DLD1 (cell line): ENCODE data around the gene NSUN7.
"Not testable (repeated sequence)": the region's sequence is repeated elsewhere in the genome, so short reads cannot be mapped to it uniquely, and the experiment has no call there.

Experiments
- in situ Hi-C: cut with HindIII; loops from 2 replicates; pipeline ENCODE4 v1.10.0; 2017; ENCODE audit warnings: low sequenced_read_pairs

NSUN7 gene

GRCh38 chr4:40749717-40750460 lies at the start of gene NSUN7:
TSS of gene NSUN7 (plus strand) at chr4:40749955. CDS start at chr4:40750694, 739 bp downstream.
- in situ Hi-C loops: no loop called here

DNA sequence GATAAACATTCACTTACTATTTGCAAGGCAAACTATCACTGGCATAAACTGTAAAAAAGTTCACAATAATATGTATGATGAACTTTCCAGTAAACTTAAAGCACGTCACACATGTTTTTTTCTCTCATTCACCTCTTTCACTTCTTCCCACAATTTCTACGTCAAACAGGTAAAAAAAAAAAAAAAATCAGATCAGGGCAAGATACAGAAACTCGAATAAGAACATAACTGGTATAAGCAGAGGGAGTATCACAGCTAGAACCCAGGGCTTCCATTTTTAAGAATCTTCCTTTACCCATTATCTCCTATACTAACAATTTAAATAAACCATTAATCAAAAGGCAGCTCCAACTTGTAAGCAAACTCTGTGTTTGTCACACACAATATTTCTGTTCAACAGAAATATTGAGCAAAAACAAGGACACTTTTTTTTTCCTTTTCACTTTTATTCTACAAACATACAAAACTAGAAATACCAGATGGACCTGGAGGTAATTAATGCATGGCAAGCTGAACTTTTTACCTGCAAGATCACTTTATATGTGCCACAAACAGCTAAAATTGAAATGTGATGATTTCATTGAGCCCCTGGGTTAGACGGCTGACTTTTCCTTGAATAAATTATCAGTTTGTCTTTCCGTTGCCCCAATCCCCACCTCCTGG lies 47.5 kb upstream of the NSUN7 start:
- in situ Hi-C loops: no loop called here

GRCh38 chr4:40702800-40703151 lies 47.0 kb upstream of the NSUN7 start:
- in situ Hi-C loops: no loop called here

DNA sequence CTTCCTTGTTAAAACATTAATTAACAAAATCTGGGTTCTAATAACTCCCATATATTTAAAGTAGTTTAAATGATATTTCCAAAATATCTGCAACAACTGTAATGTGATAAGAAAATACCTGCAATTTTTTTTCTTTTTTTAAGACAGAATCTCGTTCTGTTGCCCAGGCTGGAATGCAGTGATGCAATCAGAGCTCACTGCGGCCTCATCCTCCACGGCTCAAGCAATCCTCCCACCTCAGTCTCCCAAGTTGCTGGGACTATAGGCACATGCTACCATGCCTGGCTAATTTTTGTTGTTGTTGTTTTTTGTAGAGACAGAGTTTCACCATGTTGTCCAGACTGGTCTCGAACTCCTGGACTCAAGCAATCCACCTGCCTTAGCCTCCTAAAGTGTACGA lies 45.7 kb upstream of the NSUN7 start:
- in situ Hi-C loops: no loop called here

- in situ Hi-C loops: no loop called here
These were observed 39.1 kb upstream of the NSUN7 start for GRCh38 chr4:40710484-40711254.

DNA sequence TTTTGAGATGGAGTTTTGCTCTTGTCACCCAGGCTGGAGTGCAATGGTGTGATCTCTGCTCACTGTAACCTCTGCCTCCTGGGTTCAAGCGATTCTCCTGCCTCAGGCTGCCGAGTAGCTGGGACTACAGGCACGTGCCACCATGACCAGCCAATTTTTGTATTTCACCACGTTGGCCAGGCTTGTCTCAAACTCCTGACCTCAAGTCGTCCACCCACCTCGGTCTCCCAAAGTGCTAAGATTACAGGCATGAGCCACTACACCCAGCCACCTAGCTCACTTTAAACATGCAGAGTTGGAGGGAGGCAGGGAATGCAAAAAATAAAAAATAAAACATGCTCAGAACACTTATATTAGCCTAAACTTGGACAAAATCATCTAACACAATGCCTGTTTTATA lies 36.8 kb upstream of the NSUN7 start:
- in situ Hi-C loops: not testable (repeated sequence)

GRCh38 chr4:40713798-40714197 lies 36.0 kb upstream of the NSUN7 start:
- in situ Hi-C loops: no loop called here

GRCh38 chr4:40718586-40718985 lies 31.2 kb upstream of the NSUN7 start:
- in situ Hi-C loops: no loop called here

DNA sequence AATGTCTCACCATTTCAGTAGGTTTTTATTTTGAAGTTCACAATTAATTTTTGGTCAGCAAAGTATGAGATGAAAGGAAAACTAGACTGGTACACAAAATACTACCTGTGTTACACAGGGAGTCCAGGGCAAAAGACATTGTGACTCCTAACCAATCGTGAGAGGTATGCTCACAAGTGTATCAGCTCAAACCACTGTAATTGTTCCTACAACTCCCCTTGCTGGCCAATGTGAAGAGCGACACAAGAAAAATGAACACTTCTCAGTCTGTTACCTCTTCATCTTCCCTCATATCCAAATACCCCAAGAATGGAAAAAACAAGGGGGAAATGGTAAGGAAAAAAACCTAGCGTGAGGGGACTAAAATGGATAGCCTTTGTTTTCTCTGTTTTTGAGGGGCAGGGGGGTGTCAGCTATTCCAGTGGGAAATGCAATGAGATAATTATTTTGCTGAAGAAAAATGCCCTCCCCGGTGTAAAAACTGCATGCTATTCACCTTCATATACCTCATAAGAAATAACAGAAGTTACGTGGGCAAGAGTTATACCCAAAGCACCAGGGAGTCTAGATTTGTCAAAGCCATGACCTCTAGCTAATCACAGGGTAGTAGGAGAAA lies 30.6 kb upstream of the NSUN7 start:
- in situ Hi-C loops: no loop called here

DNA sequence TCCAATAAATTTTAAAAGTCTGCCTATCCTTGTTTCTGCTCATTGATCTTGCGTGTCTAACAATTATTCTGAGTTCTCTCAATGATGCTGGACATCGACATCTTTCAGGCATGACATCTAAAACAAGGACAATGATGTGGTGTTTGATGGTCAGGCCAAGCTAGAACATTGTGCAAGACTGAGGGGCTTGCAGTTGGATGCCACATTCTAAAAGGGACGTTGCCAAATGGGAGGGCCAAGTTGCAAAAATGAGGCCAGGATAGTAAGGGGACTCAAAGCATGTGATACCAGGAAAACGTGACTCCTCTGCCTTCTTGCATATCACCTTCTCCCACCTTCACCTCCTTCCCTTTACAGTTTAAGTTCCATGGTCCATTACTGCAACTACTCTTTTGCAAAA lies 29.4 kb upstream of the NSUN7 start:
- in situ Hi-C loops: no loop called here

DNA sequence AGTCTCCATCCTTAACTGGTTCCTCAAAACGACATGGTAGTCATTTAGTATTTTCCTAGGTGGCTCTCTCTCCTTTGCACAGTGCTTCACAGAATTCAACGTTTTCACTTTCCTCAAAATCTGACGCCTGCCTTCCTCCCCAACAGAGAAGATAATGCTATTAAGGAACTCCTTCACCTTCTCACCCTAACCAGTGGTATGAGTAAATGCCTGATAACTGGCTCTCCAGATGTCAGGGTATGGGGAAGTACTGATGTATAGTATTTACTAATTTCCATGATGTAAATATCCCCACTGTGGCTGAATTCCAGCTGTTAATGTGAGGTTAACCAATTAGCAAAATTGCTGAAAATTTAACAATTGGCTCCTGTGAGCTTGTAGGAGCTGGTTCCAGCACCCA lies 28.8 kb upstream of the NSUN7 start:
- in situ Hi-C loops: no loop called here

GRCh38 chr4:40721730-40722171 lies 28.0 kb upstream of the NSUN7 start:
- in situ Hi-C loops: no loop called here

DNA sequence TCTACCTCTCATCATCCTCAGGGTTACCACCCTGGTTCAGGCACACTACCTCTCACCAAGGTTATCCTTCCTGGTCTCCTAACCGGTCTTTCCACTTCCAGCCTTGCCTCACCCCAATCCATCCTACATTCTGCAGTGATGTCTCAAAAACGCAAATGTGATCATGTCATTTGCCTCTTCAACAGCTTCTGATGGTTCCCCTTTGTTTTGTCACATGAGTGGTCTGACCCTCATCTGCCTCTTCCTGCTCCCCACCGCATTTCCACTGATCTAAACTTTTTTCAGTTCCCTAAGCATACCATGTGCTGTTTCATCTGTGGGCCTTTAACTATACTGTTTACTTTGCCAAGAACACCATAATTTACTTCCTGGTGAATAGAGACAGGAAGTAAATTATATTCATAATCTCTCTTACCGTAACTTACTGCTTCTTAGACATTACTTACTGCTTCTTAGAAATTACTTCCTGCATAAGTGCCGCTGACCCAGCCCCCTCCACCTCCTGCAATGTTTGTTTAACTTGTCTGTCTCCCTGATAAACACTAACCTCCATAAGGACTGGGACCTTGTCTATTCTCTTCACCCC lies 27.1 kb upstream of the NSUN7 start:
- in situ Hi-C loops: no loop called here

DNA sequence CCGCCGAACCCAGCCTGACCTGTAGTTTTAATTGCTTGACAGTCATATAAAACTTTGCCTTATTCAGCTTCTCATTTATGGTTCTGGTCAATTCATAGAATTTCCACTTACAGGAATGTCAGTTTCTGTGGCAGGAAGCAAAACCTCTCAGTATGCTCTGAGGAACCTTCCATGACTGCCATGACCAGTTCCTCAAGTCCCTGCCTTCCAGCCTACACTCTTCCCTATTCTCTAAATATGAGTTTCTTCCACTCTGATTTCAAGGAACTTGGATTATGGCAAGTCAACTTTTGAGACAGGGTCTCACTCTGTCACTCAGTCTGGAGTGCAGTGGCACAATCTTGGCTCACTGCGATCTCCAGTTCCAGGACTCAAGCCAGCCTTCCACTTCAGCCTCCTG lies 26.0 kb upstream of the NSUN7 start:
- in situ Hi-C loops: no loop called here

- in situ Hi-C loops: no loop called here
These were observed 21.4 kb upstream of the NSUN7 start for GRCh38 chr4:40728333-40728732.

DNA sequence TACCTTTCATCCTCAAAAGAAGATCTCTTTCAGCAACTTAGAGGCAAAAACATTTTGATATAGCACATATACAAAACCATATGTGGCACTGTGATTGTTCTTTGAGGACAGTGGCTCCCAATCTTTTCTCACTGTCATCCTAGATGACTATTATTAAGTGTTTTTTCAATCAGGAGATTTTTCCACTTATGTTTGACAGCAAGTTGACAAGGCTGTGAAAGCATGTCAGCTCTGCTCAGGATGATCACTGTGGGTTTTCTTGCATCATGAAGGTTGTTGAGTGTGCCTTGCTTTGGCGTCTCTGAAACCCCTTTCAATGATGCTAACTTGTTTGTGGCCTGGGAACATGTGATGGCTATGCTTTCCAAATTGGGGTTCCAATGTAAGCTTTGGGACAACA lies 20.2 kb upstream of the NSUN7 start:
- in situ Hi-C loops: no loop called here

DNA sequence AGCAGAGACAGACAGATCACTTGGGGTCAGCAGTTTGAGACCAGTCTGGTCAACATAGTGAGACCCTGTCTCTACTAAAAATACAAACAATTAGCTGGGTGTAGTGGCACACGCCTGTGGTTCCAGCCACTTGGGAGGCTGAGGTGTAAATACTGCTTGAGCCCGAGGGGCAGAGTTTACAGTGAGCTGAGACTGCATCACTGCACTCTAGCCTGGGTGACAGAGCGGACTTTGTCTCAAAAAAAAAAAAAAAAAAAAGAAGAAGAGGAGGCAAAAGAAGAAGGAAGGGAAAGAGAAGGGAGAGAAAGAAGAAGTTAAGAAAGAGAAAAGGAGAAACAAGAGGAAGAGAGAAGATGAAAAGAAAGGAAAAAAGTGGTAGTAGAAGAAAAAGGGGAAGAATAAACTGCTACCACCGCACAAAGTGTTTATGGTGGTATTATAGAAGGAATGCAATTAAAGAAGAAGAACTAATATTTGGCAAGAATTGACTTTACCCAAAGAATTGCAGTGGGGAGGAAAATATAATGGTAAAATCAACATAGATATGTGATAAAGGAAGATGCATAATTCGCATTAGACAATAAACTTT lies 19.6 kb upstream of the NSUN7 start:
- in situ Hi-C loops: no loop called here

DNA sequence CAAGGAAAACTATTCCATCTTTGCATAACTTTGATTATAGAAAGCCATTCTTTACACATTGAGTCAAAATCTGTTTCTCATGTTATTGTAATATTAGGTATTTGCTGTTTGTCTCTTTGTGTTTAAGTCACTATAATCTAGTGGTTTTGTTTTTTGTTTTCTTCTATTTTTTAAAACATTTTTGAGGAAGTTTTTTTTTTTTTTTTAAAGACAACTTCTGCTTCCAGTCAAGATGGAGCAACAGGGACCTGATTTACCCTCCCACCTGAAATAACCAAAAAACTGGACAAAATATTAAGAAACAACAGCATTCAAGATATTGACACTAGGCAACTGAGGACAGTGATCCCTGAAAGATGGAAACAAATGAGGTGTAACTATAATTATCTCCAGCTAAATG lies 18.4 kb upstream of the NSUN7 start:
- in situ Hi-C loops: no loop called here

- in situ Hi-C loops: no loop called here
These were observed 17.9 kb upstream of the NSUN7 start for GRCh38 chr4:40731792-40732245.

DNA sequence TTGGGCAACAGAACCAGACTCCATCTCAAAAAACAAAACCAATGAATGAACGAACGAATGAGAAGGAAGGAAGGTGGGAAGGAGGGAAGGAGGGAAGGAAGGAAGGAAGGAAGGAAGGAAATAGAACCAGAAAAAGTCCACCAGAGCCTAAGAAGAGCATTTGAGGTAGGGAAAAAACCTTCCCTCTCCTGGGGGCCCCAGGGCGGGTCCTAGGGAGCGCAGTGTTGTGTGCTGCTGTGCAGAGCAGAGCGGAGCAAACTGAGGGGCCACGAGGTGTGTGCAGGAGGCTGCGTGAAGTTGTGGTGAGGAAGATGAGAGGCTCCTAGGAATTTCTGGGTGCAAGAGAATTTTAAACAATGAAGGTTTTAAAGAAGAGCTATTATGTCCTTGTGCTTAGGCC lies 16.0 kb upstream of the NSUN7 start:
- in situ Hi-C loops: no loop called here

DNA sequence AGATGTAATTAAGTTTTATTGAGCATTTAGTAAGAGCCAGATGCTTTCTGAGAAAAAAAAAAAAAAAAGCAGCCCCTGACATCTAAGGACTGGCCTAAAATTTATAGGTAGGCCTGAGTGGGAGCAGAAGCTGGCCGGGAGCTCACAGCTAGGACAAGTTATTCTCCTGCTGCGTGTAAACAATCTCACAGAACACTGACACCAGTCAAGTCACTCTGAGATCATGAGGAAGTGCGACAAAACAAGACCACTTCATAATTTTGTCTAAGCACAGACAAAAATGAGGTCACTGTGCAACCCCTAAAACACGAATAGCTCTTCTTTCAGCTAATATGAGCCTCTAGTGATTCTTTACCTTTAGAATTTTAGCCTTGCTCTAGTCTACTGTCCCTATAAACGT lies 15.3 kb upstream of the NSUN7 start:
- in situ Hi-C loops: no loop called here
